Measurements from ENCODE around the gene SF3A1.
"Not testable (repeated sequence)": the region's sequence is repeated elsewhere in the genome, so short reads cannot be mapped to it uniquely, and the experiment has no call there.

Gene SF3A1, protein sequence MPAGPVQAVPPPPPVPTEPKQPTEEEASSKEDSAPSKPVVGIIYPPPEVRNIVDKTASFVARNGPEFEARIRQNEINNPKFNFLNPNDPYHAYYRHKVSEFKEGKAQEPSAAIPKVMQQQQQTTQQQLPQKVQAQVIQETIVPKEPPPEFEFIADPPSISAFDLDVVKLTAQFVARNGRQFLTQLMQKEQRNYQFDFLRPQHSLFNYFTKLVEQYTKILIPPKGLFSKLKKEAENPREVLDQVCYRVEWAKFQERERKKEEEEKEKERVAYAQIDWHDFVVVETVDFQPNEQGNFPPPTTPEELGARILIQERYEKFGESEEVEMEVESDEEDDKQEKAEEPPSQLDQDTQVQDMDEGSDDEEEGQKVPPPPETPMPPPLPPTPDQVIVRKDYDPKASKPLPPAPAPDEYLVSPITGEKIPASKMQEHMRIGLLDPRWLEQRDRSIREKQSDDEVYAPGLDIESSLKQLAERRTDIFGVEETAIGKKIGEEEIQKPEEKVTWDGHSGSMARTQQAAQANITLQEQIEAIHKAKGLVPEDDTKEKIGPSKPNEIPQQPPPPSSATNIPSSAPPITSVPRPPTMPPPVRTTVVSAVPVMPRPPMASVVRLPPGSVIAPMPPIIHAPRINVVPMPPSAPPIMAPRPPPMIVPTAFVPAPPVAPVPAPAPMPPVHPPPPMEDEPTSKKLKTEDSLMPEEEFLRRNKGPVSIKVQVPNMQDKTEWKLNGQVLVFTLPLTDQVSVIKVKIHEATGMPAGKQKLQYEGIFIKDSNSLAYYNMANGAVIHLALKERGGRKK

DNA sequence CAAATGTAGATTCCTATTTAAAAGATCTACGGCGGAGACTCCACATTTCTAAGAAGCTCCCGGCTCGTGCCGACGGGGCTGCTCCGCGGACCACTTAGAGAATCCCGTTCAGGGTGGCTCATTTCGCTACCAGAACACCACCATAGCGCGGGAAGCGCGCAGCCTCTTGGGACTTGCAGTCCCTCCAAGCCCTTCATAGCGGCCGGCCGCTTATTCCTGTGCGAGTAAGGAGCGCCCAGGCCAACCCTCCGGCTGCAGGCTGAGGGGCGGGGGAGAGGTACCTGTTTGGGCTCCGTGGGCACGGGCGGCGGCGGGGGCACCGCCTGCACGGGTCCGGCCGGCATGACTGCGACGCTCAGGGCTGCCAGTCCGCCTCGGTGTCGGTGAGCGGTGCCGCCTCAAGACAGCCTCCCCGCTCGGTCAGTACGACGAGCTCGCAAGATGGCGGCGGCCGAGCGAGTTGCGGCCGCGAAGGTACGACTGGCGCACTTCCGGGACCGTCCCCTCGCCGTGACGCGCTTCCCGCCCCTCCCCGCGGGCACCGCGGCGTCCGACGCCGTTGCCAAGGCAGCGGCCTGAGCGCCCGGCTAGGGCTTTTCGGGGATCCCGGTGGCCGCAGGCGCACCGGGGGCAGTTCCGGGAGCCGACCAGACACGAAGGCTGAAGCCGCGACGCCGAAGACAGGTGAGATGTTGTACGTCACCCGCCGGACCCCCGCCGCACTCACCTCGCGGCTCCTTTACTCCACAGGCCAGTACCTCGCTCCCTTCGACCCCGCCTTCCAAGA, at the start of gene SF3A1, which contains the start of gene CCDC157:
TSS of gene SF3A1 (minus strand) at position 446 of the 787 bp plus-strand sequence. CDS start at position 344, 102 bp downstream.
TSS of gene CCDC157 (plus strand) at position 559 of the 787 bp plus-strand sequence. CDS start 8,994 bp downstream, outside the sequence.
- peak; percentile 52 for DNase-seq

DNA sequence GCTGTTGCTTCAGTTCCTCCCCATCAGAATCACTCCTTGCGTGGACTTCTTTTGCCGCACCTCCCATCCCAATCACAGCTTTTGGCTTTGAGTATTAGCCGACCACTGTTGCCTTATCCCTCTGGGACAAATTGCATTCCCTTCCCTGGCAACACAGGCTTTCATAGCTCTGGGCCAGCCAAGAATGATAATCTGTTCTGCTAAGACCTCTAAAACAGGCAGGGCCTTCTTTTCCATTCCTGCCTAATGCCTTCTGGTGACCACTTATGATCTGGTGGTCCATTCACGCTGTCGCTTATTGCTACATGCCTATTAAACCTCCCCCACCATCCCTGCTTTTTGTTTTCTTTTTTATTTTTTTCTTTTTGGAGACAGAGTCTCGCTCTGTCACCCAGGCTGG, 49.7 kb upstream of the SF3A1 start:
- no peak for DNase-seq

- DNase-seq: no peak
Measured at GRCh38 chr22:30405731-30406130, 49.0 kb upstream of the SF3A1 start.

DNA sequence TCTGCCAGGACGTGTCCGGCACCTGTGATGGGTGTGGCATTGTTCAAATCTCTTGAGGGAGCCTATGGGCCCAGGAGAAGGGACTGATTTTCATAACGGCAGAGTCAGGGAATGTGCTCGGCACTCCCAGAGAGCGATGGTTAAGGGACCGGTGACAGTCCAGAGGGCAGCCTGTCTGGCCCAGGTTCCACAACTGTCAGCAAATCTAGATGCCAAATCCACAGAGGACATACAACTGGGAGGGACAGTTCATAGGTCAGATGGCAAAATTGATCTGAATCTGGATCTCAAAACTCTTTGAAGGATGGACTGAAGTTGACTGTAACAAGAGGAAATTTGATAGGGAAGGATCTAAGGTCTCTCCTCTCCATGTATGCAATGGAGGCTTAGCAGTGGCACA, 47.6 kb upstream of the SF3A1 start:
- DNase-seq: no peak

DNA sequence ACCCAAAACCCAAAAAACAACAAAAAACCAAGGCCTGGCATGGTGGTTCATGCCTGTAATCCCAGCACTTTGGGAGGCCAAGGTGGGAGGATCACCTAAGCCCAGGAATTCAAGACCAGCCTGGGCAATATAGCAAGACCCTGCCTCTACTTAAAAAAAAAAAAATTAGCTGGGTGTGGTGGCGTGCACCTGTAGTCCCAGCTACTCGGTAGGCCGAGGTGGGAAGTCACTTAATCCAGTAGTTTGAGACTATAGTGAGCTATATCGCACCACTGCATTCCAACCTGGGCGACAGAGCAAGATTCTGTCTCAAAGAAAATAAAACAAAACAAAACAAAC, 46.0 kb upstream of the SF3A1 start:
- not testable (repeated sequence) for DNase-seq

DNA sequence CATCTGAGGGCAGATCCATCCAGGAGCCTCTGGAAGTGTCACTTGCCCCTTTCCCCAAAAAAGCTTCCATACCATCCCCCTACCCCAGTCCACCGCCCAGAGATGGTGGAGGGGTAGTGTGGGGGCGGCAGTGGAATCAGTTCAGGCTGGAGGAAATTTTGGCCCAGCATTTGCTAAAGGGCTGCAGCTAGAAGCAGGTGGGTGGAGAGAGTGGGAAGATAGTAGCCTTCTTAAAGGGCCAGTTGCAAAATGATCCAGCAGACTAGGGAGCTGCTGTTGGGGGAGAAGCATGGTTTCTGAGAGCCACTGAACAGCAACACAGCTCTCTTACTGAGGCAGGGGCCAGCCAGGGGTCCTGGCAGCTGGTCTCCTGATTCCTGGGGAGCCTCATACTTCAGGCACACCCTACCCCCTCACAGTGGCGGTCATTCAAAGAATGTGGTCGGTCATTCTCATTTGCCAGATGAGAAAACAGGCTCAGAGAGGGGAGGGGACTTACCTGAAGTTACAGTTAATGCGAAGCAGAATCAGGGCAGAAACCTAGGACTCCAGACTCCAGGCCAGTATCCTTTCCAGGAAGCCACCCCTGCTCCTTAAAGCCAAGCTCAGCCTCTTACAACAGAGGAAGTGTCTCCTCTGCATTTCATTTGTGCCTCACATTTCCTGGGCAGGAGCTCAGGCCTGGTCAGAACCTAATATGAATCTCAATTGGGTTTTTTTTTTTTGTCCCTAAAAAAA, 45.5 kb upstream of the SF3A1 start:
- DNase-seq: no peak

DNA sequence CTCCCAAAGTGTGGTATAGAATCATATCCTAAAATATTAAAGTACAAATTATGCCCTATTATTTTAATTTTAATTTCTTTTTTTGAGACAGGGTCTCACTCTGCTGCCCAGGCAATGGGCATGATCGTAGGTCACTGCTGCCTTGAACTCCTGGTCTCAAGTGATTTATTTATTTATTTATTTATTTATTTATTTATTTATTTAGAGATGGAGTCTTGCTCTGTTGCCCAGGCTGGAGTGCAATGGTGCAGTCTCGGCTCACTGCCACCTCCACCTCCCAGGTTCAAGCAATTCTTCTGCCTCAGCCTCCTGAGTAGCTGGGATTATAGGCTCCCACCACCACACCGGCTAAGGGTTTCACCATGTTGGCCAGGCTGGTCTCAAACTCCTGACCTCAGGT, 44.3 kb upstream of the SF3A1 start:
- not testable (repeated sequence) for DNase-seq

DNA sequence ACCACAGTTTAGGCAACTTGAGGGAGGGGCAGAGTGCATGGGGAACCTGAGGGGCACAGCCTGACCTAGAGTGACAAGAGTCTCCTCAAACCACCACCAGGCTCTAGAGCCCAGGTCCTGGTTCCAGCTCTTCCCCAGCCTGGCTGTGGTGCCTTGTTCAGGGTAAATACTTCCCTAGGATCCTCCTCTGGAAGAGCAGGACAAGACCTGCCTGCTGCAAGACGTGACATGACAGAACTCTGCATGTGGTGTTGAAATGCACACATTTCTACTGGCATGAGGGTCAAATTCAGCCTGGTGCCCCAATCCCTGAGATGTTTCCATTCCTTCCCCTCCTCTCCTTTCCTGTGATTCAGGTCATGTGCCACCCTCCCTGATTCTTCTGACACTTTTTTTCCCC, 43.5 kb upstream of the SF3A1 start:
- DNase-seq: no peak

DNA sequence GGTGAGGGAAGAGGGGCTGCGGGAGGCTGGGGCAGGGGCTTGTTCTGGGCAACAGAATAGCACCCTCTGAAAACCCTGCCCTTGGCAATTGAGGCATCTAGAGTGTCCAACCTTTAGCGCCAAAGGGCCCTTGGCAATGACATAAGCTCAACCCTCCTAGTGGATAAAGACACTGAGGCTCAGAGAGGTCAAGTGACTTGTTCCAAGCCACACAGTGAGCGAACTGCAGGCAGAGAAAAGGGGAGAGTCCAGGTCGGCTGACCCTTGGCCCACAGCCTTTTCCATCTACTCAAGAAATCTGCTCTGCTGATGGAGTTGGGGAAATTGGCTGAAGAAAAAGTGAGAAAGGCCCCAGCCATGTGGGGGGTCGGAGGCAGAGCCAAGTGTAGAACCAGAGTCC, 43.0 kb upstream of the SF3A1 start:
- no peak for DNase-seq

DNA sequence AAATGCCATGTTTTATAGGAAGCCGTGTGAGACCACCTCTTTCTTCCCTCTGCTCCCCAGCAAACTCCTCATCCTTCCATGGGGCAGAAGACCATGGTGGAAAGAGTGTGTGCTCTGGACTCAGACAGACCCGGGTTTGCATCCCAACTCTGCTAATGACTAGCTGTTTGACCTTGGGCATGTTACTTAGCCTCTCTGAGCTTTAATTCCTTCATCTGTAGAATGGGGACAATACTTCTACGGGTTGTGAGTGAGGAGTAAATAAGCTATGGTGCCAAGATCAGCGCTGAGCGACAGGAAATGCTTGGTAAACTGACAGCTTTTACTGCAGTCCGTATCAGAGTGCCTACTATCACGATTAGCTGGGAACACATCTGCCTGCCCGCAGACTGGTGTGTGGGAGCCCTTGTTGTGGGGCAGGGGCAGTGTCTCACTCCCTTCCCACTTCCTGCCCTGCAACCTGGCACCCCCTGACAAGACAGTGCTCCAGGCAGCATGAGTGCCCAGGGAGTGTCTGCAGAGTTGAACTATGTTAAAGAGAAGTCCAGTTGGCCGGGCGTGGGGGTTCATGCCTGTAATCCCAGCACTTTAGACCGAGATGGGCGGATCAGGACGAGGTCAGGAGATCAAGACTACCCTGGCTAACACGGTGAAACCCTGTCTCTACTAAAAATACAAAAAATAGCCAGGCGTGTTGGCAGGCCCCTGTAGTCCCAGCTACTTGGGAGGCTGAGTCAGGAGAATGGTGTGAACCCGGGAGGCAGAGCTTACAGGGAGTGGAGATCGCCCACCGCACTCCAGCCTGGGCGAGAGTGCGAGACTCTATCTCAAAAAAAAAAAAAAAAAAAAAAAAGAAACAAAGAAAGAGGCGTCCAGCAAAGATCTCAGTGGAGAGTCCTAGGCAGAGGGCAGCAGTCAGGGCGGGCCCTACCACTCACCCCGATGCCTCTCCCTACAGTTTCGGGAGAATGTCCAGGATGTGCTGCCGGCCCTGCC, 42.3 kb upstream of the SF3A1 start:
- no peak for DNase-seq

DNA sequence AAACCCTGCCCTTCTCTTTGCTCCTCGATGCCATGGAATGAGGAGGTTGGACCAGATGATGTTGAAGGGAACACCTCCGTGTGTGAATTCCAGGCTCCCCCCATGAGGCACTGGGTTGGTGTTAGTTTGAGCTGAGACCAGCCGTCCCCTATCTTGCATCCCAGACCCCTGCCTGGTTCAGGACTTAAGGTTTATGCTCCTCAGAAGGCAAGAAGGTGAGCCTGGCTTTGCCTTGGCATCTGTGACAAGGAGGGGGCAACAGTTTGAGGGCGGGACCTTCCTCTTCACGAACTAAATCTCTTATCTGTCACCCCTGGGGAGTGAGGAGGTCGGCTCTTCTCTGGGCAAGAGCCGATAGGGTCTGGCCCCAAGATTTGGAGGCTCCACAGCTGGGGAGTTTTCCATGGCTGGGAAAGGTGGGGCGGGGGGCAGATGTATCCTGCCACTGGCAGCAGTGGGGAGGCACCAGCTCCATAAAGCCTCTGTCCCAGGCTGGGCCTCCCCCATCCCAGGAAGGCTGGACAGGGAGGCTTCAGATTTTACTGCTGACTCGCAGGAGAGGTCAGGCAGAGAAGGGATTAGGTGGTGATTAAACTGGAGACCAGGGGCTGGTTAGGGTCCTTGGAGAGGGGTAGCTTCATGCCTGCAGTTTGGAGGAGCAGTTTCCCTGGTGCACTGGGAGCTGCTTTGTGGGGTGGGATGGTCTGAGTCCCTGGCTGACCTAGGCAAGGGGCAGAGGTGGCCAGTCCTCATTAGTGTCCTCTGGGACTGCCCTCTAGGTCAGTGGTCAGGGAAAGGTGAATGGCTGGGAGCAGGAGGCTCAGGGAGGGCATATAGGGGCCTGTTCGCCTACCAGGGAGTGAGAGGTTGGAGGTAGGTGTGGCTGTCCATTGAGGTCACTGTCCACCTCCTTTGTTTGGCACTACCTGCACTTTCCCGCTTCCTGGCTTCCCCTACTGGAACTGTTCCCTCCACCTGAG, 41.3 kb upstream of the SF3A1 start:
- DNase-seq: no peak

DNA sequence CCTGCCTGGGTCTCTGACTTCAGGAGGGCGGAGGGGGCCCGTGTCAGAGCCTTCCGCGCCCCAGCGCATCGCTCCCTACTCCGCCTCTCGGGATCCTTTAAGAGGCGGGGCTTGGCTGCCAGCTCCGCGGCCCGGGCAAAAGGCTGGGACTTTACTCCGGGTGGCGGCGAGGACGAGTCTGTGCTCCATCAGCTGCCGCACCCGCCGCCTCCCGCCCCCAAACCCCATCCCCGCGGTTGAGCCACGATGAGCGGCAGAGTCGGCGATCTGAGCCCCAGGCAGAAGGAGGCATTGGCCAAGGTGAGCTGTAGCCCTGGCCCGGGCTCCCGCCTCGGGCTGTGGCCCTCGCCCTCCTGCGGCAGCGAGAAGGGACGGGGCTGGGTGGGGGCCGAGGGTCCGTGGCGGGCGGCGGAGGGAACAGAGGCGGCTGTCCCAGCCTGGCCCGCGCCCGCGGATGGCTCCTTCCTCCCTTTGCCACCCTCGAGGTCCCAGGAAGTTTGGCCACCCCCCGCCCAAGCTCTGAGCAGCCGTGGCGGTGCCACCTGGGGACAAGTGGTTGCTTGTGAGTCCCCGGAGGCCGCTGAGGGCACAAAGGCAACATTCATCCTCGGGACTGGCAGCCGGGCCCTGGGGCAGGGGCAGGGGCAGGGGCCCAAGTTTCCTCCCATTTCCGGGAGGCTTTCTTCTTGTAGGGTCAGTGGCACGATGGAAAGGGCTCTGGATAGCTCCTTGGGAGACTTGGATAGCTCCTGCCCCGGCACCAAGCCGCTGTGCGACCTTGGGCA, 40.4 kb upstream of the SF3A1 start, which contains the start of gene SEC14L2:
TSS of gene SEC14L2 (plus strand) at position 148 of the 785 bp plus-strand sequence. CDS start at position 247, 99 bp downstream.
- DNase-seq: peak; percentile 5

DNA sequence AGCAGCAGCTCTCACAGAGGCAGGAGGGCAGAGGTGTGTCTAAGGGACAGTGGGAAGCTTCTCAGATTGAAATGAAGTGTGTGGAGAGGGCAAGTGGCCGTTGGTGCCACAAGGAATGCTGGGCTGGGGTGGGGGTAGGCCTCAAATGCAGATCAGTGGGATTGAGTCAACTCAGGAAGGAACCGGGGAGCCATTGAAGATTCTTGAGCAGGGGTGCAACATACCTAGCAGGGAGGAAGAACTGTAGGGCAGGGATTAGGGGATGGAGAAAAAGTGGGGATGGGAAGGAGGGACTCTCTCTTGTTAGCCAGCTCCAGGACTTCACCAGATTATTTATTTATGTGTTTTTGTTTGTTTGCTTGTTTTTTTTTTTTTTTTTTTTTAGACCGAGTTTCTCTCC, 37.2 kb upstream of the SF3A1 start:
- DNase-seq: no peak

- DNase-seq: no peak
Measured at GRCh38 chr22:30393322-30393680, 36.6 kb upstream of the SF3A1 start.

DNA sequence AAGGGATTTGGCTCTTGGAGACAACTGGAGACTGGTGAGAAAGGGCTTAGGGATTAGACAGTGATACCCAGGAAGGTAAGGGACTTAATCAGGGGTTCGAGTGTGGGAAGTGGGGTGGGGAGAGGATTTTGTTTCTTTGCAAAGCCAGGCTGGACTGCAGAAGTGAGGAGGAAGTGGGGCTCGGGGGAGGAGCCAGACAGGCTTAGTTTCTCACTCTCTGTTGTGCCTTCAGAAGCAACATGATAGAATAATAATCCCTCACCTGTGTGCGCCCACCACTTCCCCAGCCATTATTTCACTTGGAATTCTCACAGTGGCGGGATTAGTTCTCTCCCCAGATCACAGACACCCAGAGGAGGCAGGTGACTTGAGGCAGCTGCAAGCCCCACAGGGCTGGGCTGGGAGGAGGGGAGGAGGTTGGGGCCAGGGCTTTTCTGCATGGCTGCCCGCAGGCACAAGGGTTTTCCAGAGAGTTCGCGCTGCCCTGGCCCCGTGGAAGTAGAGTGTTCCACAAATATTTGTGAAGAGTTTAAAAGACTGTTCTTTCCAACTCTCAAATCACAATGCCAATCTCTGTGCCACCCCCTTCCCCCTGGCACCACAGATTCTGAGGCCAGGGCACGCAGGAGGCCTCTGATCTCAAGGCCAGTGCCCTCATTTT, 36.1 kb upstream of the SF3A1 start:
- no peak for DNase-seq

- DNase-seq: no peak
Measured at GRCh38 chr22:30390974-30391691, 34.4 kb upstream of the SF3A1 start.

DNA sequence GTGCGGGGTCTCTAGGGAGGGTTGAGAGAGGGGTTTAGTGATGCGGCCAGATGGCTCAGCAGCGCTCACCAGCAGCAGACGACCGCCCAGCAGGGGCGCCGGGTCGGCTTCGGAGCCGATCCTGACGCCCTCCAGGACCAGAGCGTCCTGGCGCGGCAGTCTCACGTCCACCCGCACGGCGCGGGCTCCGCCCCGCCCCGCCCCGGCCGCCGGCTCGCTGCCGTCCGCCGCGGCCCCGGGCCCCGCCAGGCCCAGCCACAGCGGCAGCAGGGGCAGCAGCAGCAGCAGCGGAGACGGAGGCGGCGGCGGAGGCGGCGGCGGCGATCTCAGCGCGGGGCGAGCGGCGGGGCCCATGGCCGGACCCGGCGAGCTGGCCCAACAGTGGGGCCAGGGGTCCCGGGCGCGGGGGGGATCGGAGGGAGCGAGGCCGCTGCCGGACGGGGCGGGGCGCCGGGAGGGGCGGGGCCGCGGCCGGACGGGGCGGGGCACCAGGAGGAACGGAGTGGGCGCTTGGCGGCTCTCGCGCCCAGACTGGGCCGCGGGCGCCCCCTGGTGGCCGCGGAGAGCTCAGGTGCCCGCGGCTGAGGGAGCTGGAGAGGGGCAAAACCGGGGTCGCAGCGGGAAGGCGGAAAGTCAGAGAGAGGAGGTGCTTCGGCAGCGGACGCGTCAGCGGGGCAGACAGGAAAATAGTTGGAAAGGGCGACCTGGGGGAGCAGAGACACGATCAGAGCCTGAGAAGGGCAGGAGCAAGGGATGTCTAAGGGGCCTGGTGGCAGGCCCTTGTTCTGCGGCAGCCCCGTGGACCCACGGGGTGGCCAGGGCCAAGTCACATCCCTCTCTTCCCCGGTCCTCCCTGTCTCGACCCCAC, 30.5 kb upstream of the SF3A1 start, which contains the start of gene RNF215:
TSS of gene RNF215 (minus strand) at position 452 of the 868 bp plus-strand sequence. CDS start at position 354, 98 bp downstream.
- DNase-seq: no peak
